Neural progenitor cell (in vitro differentiated cells): ENCODE measurements around the gene DSG1. TPM values are rescaled to one million over a fixed set of nuclear protein-coding genes. Genes with fewer than 3 reads are reported as not detected.

ENCODE experiments used
- DNase-seq: peaks from one replicate; pipeline ENCODE4 v3.0.0-alpha.2; 2016; ENCODE audit warnings: low spot score
- H2AFZ ChIP-seq: fragments of 200-600 bp; sonication (generic); replicated peaks from 2 replicates; pipeline ENCODE4 v1.6.1; 2016; ENCODE audit warnings: antibody characterized with exemption
- H3F3A ChIP-seq: fragments of 200-600 bp; sonication (generic); 2 replicates; pipeline ENCODE4 v1.6.1; 2016; ENCODE audit warnings: antibody characterized with exemption, low read depth
- H3K27ac ChIP-seq: fragments of 200-600 bp; sonication (generic); 2 replicates; pipeline ENCODE4 v1.5.1; 2016; ENCODE audit warnings: mild to moderate bottlenecking
- H3K27me3 ChIP-seq: fragments of 200-600 bp; sonication (generic); 2 replicates; pipeline ENCODE4 v1.6.1; 2016; ENCODE audit warnings: mild to moderate bottlenecking, moderate library complexity
- H3K36me3 ChIP-seq: fragments of 200-600 bp; sonication (generic); 2 replicates; pipeline ENCODE4 v1.5.1; 2016
- H3K4me1 ChIP-seq: fragments of 200-600 bp; sonication (generic); 2 replicates; pipeline ENCODE4 v1.6.1; 2016; ENCODE audit warnings: mixed run types
- H3K4me2 ChIP-seq: fragments of 200-600 bp; sonication (generic); 2 replicates; pipeline ENCODE4 v1.6.1; 2016
- H3K4me3 ChIP-seq: fragments of 200-600 bp; sonication (generic); 2 replicates; pipeline ENCODE4 v1.5.1; 2016
- H3K79me2 ChIP-seq: fragments of 200-600 bp; sonication (generic); 2 replicates; pipeline ENCODE4 v1.6.1; 2016; ENCODE audit warnings: low read depth
- H3K9ac ChIP-seq: fragments of 200-600 bp; sonication (generic); 2 replicates; pipeline ENCODE4 v1.6.1; 2016
- H3K9me3 ChIP-seq: fragments of 200-600 bp; sonication (generic); 2 replicates; pipeline ENCODE4 v1.5.1; 2016; ENCODE audit warnings: low read depth
- H4K20me1 ChIP-seq: fragments of 200-600 bp; sonication (generic); 2 replicates; pipeline ENCODE4 v1.6.1; 2016; ENCODE audit warnings: low read depth
- H3K27ac Mint-ChIP-seq: 3 replicates; pipeline ENCODE4 v1.8.0; 2021; ENCODE audit warnings: mixed read lengths
- H3K27me3 Mint-ChIP-seq: 2 replicates; pipeline ENCODE4 v1.8.0; 2022; ENCODE audit warnings: low read depth, mild to moderate bottlenecking, inconsistent platforms, moderate library complexity, mixed read lengths; ENCODE audit not compliant: insufficient read depth
- H3K36me3 Mint-ChIP-seq: 3 replicates; pipeline ENCODE4 v1.8.0; 2021; ENCODE audit warnings: mixed read lengths
- H3K4me1 Mint-ChIP-seq: 3 replicates; pipeline ENCODE4 v1.8.0; 2021; ENCODE audit warnings: mixed read lengths
- H3K4me3 Mint-ChIP-seq: 3 replicates; pipeline ENCODE4 v1.8.0; 2021; ENCODE audit warnings: mild to moderate bottlenecking, moderate library complexity, mixed read lengths
- H3K9me3 Mint-ChIP-seq: 3 replicates; pipeline ENCODE4 v1.8.0; 2020; ENCODE audit warnings: mixed read lengths
- EZH2 ChIP-seq: fragments of 200-600 bp; sonication (generic); IDR thresholded peaks from 2 replicates; pipeline ENCODE4 v1.6.1; 2017; ENCODE audit warnings: antibody characterized with exemption, mild to moderate bottlenecking, moderate library complexity
- EZH2phosphoT487 ChIP-seq: fragments of 200-600 bp; sonication (generic); IDR thresholded peaks from 2 replicates; pipeline ENCODE4 v1.6.1; 2017; ENCODE audit warnings: antibody characterized with exemption
- total RNA-seq: library from RNA; depleted of rRNA; stranded (reverse); fragments of >200 nt; gene quantifications from 2 replicates; pipeline ENCODE4 v1.2.3, GENCODE V29; 2015; ENCODE audit warnings: low replicate concordance
- TF ChIP-seq, protein P1 (sequence below): fragments of 200-600 bp; sonication (generic); IDR thresholded peaks from 2 replicates; pipeline ENCODE4 v1.5.1; 2017; ENCODE audit warnings: antibody characterized with exemption, mild to moderate bottlenecking

Gene DSG1
- total RNA-seq, 1 donor from 2014 or later, result not detected

DNA sequence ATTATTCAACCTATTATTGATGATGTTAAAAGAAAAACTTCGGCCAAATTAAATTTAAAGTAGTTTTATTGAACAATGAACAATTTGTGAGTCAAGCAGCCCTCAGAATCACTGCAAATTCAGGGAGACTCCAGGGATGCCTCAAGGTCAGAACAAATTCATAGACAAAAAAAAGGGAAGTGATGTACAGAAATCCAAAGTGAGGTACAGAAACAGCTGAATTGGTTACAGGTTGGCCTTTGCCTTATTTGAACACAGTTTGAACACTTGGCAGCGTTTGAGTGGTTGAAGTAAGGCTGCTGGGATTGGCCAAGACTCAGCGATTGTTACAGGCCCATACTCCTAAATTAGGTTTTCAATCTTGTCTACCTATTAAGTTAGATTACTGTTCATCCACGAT is 47.4 kb upstream of the DSG1 start:
- Histone ChIP-seq H3K36me3 (no peaks in the 10 kb centered on the region), H4K20me1 (no peaks in the 10 kb centered on the region), H2AFZ (no peak overlapping the region), H3K9me3 (no peaks in the 10 kb centered on the region), H3F3A (no peaks in the 10 kb centered on the region), H3K4me2 (no peak overlapping the region), H3K4me3 (no peak overlapping the region), H3K79me2 (no peaks in the 10 kb centered on the region), H3K27ac (no peak overlapping the region), H3K27me3 (no peaks in the 10 kb centered on the region), H3K4me1 (no peaks in the 10 kb centered on the region), H3K9ac (no peak overlapping the region)
- TF ChIP-seq EZH2, result no peak
- TF ChIP-seq EZH2phosphoT487, result no peak
- TF ChIP-seq, protein P1, sequence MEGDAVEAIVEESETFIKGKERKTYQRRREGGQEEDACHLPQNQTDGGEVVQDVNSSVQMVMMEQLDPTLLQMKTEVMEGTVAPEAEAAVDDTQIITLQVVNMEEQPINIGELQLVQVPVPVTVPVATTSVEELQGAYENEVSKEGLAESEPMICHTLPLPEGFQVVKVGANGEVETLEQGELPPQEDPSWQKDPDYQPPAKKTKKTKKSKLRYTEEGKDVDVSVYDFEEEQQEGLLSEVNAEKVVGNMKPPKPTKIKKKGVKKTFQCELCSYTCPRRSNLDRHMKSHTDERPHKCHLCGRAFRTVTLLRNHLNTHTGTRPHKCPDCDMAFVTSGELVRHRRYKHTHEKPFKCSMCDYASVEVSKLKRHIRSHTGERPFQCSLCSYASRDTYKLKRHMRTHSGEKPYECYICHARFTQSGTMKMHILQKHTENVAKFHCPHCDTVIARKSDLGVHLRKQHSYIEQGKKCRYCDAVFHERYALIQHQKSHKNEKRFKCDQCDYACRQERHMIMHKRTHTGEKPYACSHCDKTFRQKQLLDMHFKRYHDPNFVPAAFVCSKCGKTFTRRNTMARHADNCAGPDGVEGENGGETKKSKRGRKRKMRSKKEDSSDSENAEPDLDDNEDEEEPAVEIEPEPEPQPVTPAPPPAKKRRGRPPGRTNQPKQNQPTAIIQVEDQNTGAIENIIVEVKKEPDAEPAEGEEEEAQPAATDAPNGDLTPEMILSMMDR, result no peak
- no peaks in the 10 kb centered on the region for H3K36me3 Mint-ChIP-seq
- peaks cover 2% of the 10 kb centered on the region for H3K4me1 Mint-ChIP-seq
- no peaks in the 10 kb centered on the region for H3K27me3 Mint-ChIP-seq
- H3K9me3 Mint-ChIP-seq, result no peaks in the 10 kb centered on the region
- H3K4me3 Mint-ChIP-seq, result no peak overlapping the region
- no peak overlapping the region for H3K27ac Mint-ChIP-seq
- no peak for DNase-seq

DNA sequence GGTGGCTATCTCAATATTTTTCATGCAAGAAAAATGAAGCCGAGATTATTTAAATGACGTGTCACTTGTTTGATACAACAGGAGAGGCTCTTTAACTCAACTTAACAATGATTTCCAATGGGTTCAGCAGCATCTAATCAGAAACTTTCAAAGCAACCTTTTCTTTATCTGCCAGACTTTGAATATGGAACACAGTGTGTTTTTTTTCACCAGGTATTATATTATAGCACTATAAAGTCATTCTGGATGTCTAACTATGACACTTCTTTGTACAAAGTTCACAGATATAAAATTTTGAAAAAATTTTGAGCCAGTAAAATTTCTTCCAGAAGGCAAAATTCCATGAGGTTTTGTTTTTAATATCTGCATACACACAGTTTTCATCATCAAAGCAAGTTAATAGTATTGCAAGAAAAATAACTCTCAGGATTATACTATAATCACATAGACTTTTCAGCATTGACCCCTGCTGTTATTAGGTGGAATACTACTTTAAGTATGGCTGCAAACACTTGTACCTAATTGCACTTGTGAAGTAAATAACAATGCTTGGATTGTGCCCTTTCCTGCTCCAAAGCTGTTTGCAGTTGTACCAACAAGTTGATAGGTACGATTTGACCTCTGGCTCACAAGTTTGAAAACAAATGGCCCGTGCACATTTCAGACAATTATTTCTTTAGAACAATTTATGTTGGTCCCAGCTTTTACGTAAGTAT is 44.0 kb upstream of the DSG1 start:
- H2AFZ ChIP-seq, result no peak overlapping the region
- TF ChIP-seq, protein P1, result no peak
- TF ChIP-seq EZH2 (no peak), EZH2phosphoT487 (no peak)
- H3F3A ChIP-seq, result no peaks in the 10 kb centered on the region
- H3K27me3 Mint-ChIP-seq, result no peaks in the 10 kb centered on the region
- no peaks in the 10 kb centered on the region for H4K20me1 ChIP-seq
- no peak overlapping the region for H3K4me3 Mint-ChIP-seq
- H3K4me1 Mint-ChIP-seq, result peaks cover 2% of the 10 kb centered on the region
- no peak overlapping the region for H3K9ac ChIP-seq
- no peak overlapping the region for H3K4me2 ChIP-seq
- no peaks in the 10 kb centered on the region for H3K36me3 ChIP-seq
- no peaks in the 10 kb centered on the region for H3K79me2 ChIP-seq
- no peaks in the 10 kb centered on the region for H3K4me1 ChIP-seq
- DNase-seq, result no peak
- no peaks in the 10 kb centered on the region for H3K9me3 Mint-ChIP-seq
- H3K27ac Mint-ChIP-seq, result no peak overlapping the region
- H3K36me3 Mint-ChIP-seq, result no peaks in the 10 kb centered on the region
- no peaks in the 10 kb centered on the region for H3K27me3 ChIP-seq
- H3K9me3 ChIP-seq, result no peaks in the 10 kb centered on the region
- H3K27ac ChIP-seq, result no peak overlapping the region
- H3K4me3 ChIP-seq, result no peak overlapping the region

DNA sequence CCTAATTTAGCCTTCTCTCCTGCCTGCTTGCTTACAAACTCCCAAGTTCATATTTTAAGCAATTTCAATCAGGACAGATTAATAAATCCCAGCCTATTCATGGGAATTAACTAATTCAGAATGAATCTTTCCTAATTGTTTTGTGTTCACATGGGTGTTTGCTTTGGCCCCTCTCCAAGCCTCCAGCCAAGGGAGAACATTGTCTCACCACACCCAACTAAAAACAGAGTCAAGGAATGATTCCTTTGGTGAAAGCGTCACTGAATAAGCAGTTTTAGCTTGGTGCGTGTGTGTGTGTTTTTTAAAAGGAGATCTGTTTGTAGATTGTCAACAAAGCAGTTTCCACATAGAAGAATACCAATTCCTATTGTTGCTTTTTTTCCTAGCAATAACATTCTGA is 43.0 kb upstream of the DSG1 start:
- Mint-ChIP-seq H3K4me3 (no peak overlapping the region), H3K27ac (no peak overlapping the region), H3K9me3 (no peaks in the 10 kb centered on the region), H3K27me3 (no peaks in the 10 kb centered on the region), H3K36me3 (no peaks in the 10 kb centered on the region), H3K4me1 (peaks cover 2% of the 10 kb centered on the region)
- Histone ChIP-seq H3K9ac (no peak overlapping the region), H3K79me2 (no peaks in the 10 kb centered on the region), H3K4me2 (no peak overlapping the region), H3F3A (no peaks in the 10 kb centered on the region), H3K27me3 (no peaks in the 10 kb centered on the region), H3K36me3 (no peaks in the 10 kb centered on the region), H3K9me3 (no peaks in the 10 kb centered on the region), H3K4me1 (no peaks in the 10 kb centered on the region), H4K20me1 (no peaks in the 10 kb centered on the region), H3K27ac (no peak overlapping the region), H3K4me3 (no peak overlapping the region), H2AFZ (no peak overlapping the region)
- TF ChIP-seq EZH2phosphoT487 (no peak), EZH2 (no peak)
- TF ChIP-seq, protein P1, result no peak
- DNase-seq, result no peak
